Endothelial cell (in vitro differentiated cells): Measurements from ENCODE around the gene MYRIP. TPM values are rescaled to one million over a fixed set of nuclear protein-coding genes. Genes with fewer than 3 reads are reported as not detected.

Experiments used
- DNase-seq: peaks from one replicate; pipeline ENCODE4 v3.0.0; 2021; ENCODE audit warnings: low spot score
- H3K27ac Mint-ChIP-seq: one replicate; pipeline ENCODE4 v1.8.0; 2021; ENCODE audit warnings: mixed read lengths, inconsistent platforms; ENCODE audit not compliant: unreplicated experiment
- H3K27me3 Mint-ChIP-seq: one replicate; pipeline ENCODE4 v1.8.0; 2021; ENCODE audit warnings: mild to moderate bottlenecking, moderate library complexity, mixed read lengths, inconsistent platforms; ENCODE audit not compliant: unreplicated experiment
- H3K36me3 Mint-ChIP-seq: one replicate; pipeline ENCODE4 v1.8.0; 2021; ENCODE audit warnings: mild to moderate bottlenecking, low read depth, mixed read lengths, inconsistent platforms; ENCODE audit not compliant: unreplicated experiment
- H3K4me1 Mint-ChIP-seq: one replicate; pipeline ENCODE4 v1.8.0; 2021; ENCODE audit warnings: mild to moderate bottlenecking, mixed read lengths, inconsistent platforms; ENCODE audit not compliant: unreplicated experiment
- H3K4me3 Mint-ChIP-seq: one replicate; pipeline ENCODE4 v1.8.0; 2021; ENCODE audit warnings: mild to moderate bottlenecking, mixed read lengths, inconsistent platforms; ENCODE audit not compliant: unreplicated experiment
- H3K9me3 Mint-ChIP-seq: one replicate; pipeline ENCODE4 v1.8.0; 2021; ENCODE audit warnings: mixed read lengths, inconsistent platforms; ENCODE audit not compliant: unreplicated experiment
- CTCF ChIP-seq: fragments of 200-600 bp; sonication (generic); IDR thresholded peaks from one replicate; pipeline ENCODE4 v1.5.0; 2021; ENCODE audit warnings: antibody characterized with exemption; ENCODE audit not compliant: unreplicated experiment
- total RNA-seq: library from RNA; stranded (reverse); fragmentation: NEBNext Ultra II Directional; extraction: Animal tissue kit (Norgen Biotek cat#: 25700); gene quantifications from one replicate; pipeline ENCODE4 v1.2.1, GENCODE V29; 2021; ENCODE audit not compliant: unreplicated experiment

The MYRIP gene
- total RNA-seq, 1 donor from 2014 or later = 0.49 TPM

- Mint-ChIP-seq H3K4me3 (no peak overlapping the region), H3K27me3 (no peaks in the 10 kb centered on the region), H3K4me1 (no peaks in the 10 kb centered on the region), H3K27ac (no peak overlapping the region), H3K36me3 (no peaks in the 10 kb centered on the region), H3K9me3 (no peaks in the 10 kb centered on the region)
- no peak for DNase-seq
- no peak for TF ChIP-seq CTCF
Measured at GRCh38 chr3:39980058-39980457, 170.6 kb downstream of the MYRIP start.

GRCh38 chr3:39980781-39981180, 171.4 kb downstream of the MYRIP start:
- no peaks in the 10 kb centered on the region for H3K36me3 Mint-ChIP-seq
- DNase-seq = no peak
- H3K9me3 Mint-ChIP-seq = no peaks in the 10 kb centered on the region
- no peak overlapping the region for H3K27ac Mint-ChIP-seq
- no peak for TF ChIP-seq CTCF
- H3K27me3 Mint-ChIP-seq = no peaks in the 10 kb centered on the region
- no peak overlapping the region for H3K4me3 Mint-ChIP-seq
- H3K4me1 Mint-ChIP-seq = no peaks in the 10 kb centered on the region

GRCh38 chr3:39981547-39982184, 172.3 kb downstream of the MYRIP start:
- Mint-ChIP-seq H3K4me1 (no peaks in the 10 kb centered on the region), H3K36me3 (no peaks in the 10 kb centered on the region), H3K27me3 (no peaks in the 10 kb centered on the region), H3K4me3 (no peak overlapping the region), H3K9me3 (no peaks in the 10 kb centered on the region), H3K27ac (no peak overlapping the region)
- DNase-seq = no peak
- TF ChIP-seq CTCF = no peak

GRCh38 chr3:39982665-39983357, 173.4 kb downstream of the MYRIP start:
- Mint-ChIP-seq H3K4me3 (no peak overlapping the region), H3K9me3 (no peaks in the 10 kb centered on the region), H3K36me3 (peaks cover 4% of the 10 kb centered on the region), H3K27me3 (peaks cover 3% of the 10 kb centered on the region), H3K4me1 (no peaks in the 10 kb centered on the region), H3K27ac (no peak overlapping the region)
- TF ChIP-seq CTCF = no peak
- DNase-seq = no peak

- DNase-seq = no peak
- Mint-ChIP-seq H3K4me1 (peaks cover 2% of the 10 kb centered on the region), H3K27me3 (peaks cover 3% of the 10 kb centered on the region), H3K27ac (no peak overlapping the region), H3K4me3 (no peak overlapping the region), H3K9me3 (peaks cover 19% of the 10 kb centered on the region), H3K36me3 (peaks cover 11% of the 10 kb centered on the region)
- TF ChIP-seq CTCF = no peak
Measured at GRCh38 chr3:39989746-39990145, 180.3 kb downstream of the MYRIP start.
